GM21528 (cell line): Measurements from ENCODE around the gene RAB39B.
A peak's percentile ranks its signal among the peaks of the same experiment; 100 is the strongest.
"Not testable (repeated sequence)": the region's sequence is repeated elsewhere in the genome, so short reads cannot be mapped to it uniquely, and the experiment has no call there.

Experiments used
- ATAC-seq: cut with Tn5 transposase; IDR thresholded peaks from one replicate; pipeline ENCODE4 v1.9.1; 2021; ENCODE audit warnings: mild to moderate bottlenecking, moderate library complexity; ENCODE audit not compliant: unreplicated experiment, low FRiP score

The RAB39B gene

GRCh38 chrX:155263854-155264628 lies at the start of gene RAB39B:
RAB39B (minus strand) TSS chrX:155264491; CDS start chrX:155264288, 203 bp downstream.
- ATAC-seq, result peak; percentile 92

- no peak for ATAC-seq
Observed at GRCh38 chrX:155313766-155314165, 49.5 kb upstream of the RAB39B start.

- ATAC-seq, result no peak
Observed at GRCh38 chrX:155293771-155294170, 29.5 kb upstream of the RAB39B start.

GRCh38 chrX:155279873-155280272 lies 15.6 kb upstream of the RAB39B start:
- no peak for ATAC-seq

GRCh38 chrX:155270969-155271368 lies 6.7 kb upstream of the RAB39B start:
- ATAC-seq, result no peak

- not testable (repeated sequence) for ATAC-seq
Observed at GRCh38 chrX:155267995-155268394, 3.7 kb upstream of the RAB39B start.

GRCh38 chrX:155266439-155266838 lies 2.1 kb upstream of the RAB39B start:
- no peak for ATAC-seq

GRCh38 chrX:155262970-155263754 lies 1.1 kb downstream of the RAB39B start:
- ATAC-seq, result peak; percentile 53

- no peak for ATAC-seq
Observed at GRCh38 chrX:155259752-155260151, 4.5 kb downstream of the RAB39B start.

- ATAC-seq, result no peak
Observed at GRCh38 chrX:155251391-155251790, 12.9 kb downstream of the RAB39B start.

GRCh38 chrX:155247497-155247896 lies 16.8 kb downstream of the RAB39B start:
- ATAC-seq, result no peak

- ATAC-seq, result no peak
Observed at GRCh38 chrX:155246748-155247147, 17.5 kb downstream of the RAB39B start.

- ATAC-seq, result no peak
Observed at GRCh38 chrX:155242300-155242699, 22.0 kb downstream of the RAB39B start.

- no peak for ATAC-seq
Observed at GRCh38 chrX:155237719-155238118, 26.6 kb downstream of the RAB39B start.

- ATAC-seq, result no peak
Observed at GRCh38 chrX:155235891-155236290, 28.4 kb downstream of the RAB39B start.

- peak; percentile 91 for ATAC-seq
Observed at GRCh38 chrX:155231163-155231562, 33.1 kb downstream of the RAB39B start.

- no peak for ATAC-seq
Observed at GRCh38 chrX:155225774-155226173, 38.5 kb downstream of the RAB39B start.

- ATAC-seq, result not testable (repeated sequence)
Observed at GRCh38 chrX:155223746-155224145, 40.5 kb downstream of the RAB39B start.

GRCh38 chrX:155221351-155221750 lies 42.9 kb downstream of the RAB39B start:
- ATAC-seq, result no peak

- ATAC-seq, result no peak
Observed at GRCh38 chrX:155218777-155219176, 45.5 kb downstream of the RAB39B start.

- ATAC-seq, result no peak
Observed at GRCh38 chrX:155216940-155217440, 47.3 kb downstream of the RAB39B start.
